GM12864 (cell line): ENCODE measurements around the gene LHX3.

Source experiments
- DNase-seq: peaks from one replicate; pipeline ENCODE4 v3.0.0-alpha.2; 2011; ENCODE audit warnings: low read depth
- H3K4me3 ChIP-seq: 2 replicates; pipeline ENCODE4 v1.5.1; 2011; ENCODE audit warnings: mild to moderate bottlenecking, low read depth, low read length, control low read depth
- TF ChIP-seq, protein P1 (sequence below): IDR thresholded peaks from 2 replicates; pipeline ENCODE4 v1.5.1; 2011; ENCODE audit warnings: low read depth, mild to moderate bottlenecking, moderate library complexity, low read length, control low read depth, inconsistent platforms; ENCODE audit errors: missing control alignments

Gene LHX3

DNA sequence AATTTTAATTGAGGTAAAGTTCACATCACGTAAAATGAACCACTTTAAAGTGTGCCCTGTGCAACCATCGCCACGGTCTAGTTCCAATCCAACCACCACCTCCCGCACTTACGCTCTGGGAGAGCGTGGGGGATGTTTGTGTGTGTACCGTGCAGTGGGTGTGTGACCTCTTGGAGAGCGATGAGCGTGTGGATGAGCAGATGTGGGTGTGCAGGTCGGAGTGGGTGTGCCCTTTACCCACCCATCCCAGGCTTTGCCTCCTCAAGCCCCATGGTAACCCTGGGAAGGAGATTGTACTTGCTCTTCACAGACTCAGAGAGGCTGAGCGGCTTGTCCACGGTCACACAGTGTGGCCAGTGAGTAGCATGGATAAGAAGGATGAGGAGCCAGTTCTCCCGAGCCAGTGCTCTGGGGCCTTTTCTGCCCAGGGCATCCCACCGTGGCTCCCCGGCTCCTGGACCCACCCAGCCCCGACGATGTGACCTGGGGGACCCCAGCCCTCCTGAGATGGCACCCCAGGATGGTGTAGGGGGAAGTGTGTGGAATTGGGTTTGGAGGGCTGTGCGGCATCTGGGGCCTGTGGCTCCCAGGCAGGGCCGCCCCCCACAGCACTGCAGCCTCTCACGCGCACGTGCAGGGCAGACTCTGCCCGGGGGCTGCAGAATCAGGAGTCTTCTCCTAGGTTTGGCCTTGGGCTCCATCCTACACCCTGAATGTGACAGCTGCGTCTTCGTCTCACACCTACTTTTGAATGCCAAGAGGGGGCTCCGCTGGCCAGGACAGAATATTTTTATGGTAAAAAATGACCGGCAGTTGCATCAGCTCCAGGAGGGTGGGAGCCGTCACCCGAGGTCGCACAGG, 13.6 kb downstream of the LHX3 start:
- DNase-seq, result no peak
- TF ChIP-seq, protein P1, sequence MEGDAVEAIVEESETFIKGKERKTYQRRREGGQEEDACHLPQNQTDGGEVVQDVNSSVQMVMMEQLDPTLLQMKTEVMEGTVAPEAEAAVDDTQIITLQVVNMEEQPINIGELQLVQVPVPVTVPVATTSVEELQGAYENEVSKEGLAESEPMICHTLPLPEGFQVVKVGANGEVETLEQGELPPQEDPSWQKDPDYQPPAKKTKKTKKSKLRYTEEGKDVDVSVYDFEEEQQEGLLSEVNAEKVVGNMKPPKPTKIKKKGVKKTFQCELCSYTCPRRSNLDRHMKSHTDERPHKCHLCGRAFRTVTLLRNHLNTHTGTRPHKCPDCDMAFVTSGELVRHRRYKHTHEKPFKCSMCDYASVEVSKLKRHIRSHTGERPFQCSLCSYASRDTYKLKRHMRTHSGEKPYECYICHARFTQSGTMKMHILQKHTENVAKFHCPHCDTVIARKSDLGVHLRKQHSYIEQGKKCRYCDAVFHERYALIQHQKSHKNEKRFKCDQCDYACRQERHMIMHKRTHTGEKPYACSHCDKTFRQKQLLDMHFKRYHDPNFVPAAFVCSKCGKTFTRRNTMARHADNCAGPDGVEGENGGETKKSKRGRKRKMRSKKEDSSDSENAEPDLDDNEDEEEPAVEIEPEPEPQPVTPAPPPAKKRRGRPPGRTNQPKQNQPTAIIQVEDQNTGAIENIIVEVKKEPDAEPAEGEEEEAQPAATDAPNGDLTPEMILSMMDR, result no peak
- no peak overlapping the region for H3K4me3 ChIP-seq

DNA sequence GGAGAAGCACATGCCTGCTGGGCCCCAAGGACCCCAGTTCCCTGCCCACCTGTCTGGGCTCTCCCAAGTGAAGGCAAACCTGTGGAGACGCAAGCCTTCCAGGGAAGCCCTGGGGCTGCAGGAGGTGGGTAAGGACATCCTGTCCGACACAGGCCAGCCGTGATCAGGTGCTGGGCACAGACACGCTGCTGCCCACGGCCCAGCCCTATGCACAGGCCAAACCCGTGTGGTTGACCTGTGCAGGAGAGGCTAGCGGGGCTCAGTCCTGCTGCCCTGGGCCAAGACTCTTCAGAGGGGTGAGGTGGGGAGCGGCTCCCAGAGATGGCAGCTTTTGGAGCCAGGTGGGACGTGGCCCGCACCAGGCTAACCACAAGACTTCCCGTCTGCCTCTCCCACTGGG, 14.3 kb downstream of the LHX3 start:
- TF ChIP-seq, protein P1, result no peak
- no peak overlapping the region for H3K4me3 ChIP-seq
- no peak for DNase-seq

DNA sequence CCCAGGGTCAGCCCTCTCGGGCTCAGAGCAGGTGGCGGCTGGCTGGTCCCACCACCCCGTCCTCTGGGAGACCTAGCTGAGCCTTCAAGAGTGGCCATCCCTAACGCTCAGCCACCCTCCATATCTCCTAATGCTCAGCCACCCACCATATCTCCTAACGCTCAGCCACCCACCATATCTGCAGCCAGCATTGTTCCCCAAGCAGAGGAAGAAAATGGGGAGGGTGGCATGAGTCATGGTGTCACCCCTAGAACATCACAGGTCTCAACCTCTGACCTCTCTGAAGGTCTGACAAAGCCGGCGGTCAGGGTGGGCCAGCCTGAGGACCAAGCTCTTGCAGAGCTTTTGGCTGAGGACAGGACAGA, 14.7 kb downstream of the LHX3 start:
- TF ChIP-seq, protein P1, result no peak
- DNase-seq, result no peak
- no peak overlapping the region for H3K4me3 ChIP-seq

DNA sequence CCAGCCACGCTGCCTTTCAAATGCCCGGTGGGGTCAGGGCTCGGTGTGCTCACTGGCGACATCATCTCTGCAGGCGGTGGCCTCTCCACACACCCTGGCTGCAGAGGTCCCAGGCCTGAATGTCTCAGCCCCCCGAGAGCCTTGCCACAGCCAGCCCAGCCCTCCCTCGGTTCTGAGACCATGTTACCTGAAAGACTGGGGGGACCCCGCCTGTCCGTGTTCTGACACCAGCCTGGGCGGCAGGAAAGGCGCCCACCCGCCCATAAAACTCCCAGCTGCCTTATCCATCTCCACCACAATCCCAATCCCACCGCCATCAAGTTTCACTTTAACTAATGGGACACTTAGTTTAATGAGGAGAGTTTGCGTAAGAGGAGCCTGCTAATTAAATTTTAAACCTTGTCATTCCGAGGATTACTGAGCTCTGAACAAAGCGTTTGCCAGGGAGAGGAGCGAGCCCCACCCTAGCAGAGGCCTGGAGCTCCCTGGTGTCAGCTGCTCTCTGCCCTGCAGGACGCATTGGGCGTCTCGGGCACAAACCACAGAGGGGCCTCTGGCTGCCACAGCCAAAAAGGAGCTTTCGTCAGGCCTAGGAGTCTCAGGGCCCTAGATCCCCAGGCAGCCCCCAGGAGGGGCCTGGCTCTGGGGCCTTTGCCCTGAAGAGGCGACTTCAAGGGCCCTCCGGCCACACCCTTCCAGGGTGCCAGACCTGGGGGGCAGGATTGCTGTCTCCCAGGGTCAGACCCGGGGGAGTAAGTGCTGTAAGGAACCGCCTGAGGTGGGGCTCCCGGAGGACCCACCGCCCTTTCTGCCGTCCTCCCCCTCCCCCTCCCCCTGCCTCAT, 15.3 kb downstream of the LHX3 start:
- no peak for DNase-seq
- TF ChIP-seq, protein P1, result no peak
- H3K4me3 ChIP-seq, result no peak overlapping the region

DNA sequence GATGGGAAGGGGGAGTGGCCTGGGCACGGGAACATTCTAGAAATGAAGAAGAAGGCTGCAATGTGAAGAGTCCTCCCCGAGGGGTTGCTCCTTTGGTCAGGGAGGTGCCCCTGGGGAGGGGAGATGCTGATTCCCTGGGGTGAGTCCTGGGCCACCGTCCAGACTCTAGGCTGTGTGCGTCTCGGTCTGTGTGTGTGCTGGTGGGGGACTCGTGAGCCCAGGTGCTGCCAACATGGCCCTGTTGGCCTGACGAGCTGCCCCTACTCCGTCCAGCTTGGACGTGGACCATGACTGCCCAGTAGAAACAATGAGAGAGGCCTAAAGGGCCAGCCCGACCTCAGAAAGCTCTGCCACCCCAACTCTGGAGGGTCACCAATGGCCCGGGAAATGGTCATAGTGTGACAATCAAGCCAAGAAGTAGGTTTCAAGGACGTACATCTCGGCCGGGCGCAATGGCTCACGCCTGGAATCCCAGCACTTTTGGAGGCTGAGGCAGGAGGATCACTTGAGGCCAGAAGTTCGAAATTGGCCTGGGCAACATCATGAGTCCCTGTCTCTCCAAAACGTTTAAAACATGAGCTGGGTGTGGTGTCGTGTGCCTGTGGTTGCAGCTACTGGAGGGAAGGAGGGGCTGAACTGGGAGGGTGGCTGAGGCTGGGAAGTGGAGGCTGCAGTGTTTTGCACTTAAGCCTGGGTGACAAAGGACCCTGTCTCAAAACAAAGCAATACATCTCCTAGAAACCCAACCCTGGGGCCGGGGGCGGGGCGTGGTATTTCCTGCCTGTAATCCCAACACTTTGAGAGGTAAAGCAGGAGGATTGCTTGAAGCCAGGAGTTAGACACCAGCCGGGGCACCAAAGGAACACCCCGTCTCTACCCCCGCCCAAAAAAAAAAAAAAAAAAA, 17.0 kb downstream of the LHX3 start:
- H3K4me3 ChIP-seq, result no peak overlapping the region
- TF ChIP-seq, protein P1, result no peak
- DNase-seq, result no peak

DNA sequence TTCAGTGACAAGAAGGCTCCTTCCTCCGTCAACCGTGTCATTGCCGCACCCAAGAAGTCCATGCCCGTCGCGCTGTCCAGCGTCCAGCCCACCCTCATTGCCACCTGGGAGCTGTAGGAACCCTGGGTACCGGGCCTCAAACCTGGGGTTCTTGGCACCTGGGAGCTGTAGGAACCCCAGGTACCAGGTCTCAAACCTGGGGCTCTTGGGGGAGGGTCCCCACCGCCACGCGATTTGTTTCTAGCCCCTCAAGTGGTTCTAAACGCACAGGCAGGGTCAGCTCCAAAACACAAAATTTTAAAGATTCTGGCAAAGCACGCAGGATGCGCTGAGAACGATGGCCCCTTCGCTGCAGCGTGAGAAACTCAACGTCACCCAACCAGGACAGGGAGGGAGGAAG, 17.7 kb downstream of the LHX3 start:
- DNase-seq, result no peak
- H3K4me3 ChIP-seq, result no peak overlapping the region
- TF ChIP-seq, protein P1, result no peak
